KOPT-K1 (cell line): ENCODE data around the gene TDRD3.

Experiments
- H3K27ac ChIP-seq: fragments of 200-600 bp; sonication (generic); 2 replicates; pipeline ENCODE4 v1.5.1; 2016; ENCODE audit warnings: antibody characterized with exemption, mild to moderate bottlenecking, low read depth, low read length; ENCODE audit not compliant: poor library complexity, severe bottlenecking
- H3K36me3 ChIP-seq: fragments of 200-600 bp; sonication (generic); 2 replicates; pipeline ENCODE4 v1.5.1; 2017; ENCODE audit warnings: antibody characterized with exemption, mild to moderate bottlenecking, low read length, moderate library complexity; ENCODE audit not compliant: insufficient read depth
- H3K9me3 ChIP-seq: fragments of 200-600 bp; sonication (generic); 2 replicates; pipeline ENCODE4 v1.5.1; 2017; ENCODE audit warnings: antibody characterized with exemption, low read length, mild to moderate bottlenecking; ENCODE audit not compliant: insufficient read depth, poor library complexity, severe bottlenecking

Gene TDRD3

DNA sequence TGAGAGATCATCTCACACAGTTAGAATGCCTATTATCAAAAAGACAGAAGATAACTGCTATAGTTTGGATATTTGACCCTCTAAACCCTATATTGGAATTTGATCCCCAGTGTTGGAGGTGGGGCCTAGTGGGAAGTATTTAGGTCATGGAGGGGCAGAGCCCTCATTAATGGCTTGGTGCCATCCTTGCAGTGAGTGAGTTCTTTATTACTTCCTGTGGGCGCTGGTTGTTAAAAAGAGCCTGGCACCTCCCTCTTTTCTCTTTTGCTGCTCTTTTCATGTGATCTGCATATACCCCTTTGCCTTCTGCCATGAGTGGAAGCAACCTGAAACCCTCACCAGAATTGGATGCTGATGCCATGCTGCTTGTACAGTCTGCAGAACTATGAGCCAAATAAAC lies 66.8 kb downstream of the TDRD3 start:
- Histone ChIP-seq H3K9me3 (no peaks in the 10 kb centered on the region), H3K36me3 (no peaks in the 10 kb centered on the region; the same call in 1 of the 2 replicates), H3K27ac (no peak overlapping the region)

DNA sequence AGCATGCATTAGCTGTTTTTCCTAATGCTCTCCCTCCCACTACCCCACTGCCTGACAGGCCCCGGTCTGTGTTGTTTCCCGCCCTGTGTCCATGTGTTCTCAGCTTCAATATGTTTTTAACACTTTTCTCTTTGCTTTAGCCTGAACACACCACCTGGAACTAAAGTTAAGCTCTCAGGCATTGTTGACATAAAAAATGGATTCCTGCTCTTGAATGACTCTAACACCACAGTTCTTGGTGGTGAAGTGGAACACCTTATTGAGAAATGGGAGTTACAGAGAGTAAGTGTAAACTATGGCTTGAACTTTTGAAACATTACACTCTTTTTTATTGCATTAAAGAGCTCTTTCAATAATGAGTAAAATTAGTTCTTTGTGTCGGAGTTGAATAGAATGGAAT lies 70.1 kb downstream of the TDRD3 start:
- H3K27ac ChIP-seq, result no peak overlapping the region
- no peaks in the 10 kb centered on the region for H3K36me3 ChIP-seq
- no peaks in the 10 kb centered on the region for H3K9me3 ChIP-seq

DNA sequence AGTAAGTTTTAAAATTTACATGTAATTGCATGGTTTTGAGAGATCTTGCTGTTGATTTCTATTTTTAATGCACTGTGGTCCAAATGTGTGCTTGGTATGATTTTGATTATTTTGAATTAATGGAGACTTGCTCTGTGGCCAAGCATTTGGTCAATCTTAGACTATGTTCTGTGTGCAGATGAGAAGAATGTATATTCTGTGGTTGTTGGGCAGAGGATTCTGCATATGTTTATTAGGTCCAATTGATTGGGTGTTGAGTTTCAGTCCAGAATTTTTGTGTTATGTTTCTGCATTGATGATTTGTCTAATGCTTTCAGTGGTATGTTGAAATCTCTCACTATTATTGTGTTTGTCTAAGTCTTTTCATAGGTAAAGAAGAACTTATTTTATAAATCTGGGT lies 82.3 kb downstream of the TDRD3 start:
- peaks cover 8% of the 10 kb centered on the region for H3K9me3 ChIP-seq
- no peak overlapping the region for H3K27ac ChIP-seq
- no peaks in the 10 kb centered on the region for H3K36me3 ChIP-seq

DNA sequence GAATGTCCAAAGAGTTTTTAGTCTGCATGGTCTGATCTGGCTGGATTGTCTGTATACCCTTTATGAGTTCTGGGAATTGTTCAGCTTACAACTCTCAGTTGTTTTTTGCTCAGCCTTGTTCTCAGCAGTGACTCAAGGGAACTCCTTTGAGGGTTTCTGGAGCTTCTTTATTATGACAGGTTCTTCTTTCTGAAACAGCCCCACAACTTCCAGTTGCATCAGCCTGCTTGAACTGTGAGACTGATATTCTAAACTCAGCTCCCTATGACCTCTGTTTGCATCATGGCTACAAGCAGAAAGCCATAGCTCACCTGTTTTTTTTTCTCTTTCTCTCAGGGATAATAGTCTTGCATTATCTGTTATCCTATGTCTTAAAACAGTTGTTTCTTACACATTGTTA lies 85.0 kb downstream of the TDRD3 start:
- H3K27ac ChIP-seq, result no peak overlapping the region

DNA sequence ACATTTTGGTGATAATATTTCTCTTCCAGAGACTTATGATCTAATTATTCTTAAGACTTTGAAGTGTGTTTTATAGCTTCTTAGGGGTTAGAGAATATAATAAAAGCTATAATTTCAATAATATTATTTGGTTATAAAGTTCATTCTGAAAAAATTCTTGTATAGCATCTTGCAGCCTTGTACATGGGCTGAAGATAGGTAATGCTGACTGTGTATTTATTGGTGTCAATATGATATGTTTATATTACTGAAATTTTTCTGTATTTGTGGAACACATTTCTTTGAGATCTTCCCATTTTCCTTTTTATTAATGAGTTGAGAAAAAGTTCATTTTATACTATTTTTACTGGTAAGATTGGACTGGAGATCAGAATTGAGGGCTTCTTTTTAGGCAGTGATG lies 87.8 kb downstream of the TDRD3 start:
- Histone ChIP-seq H3K9me3 (peaks cover 16% of the 10 kb centered on the region), H3K36me3 (peaks cover 17% of the 10 kb centered on the region; the same call in 1 of the 2 replicates), H3K27ac (no peak overlapping the region)

More for the DNA sequence above, 85.0 kb downstream of the TDRD3 start:
- Histone ChIP-seq H3K9me3 (peaks cover 8% of the 10 kb centered on the region), H3K36me3 (0 out of 2 replicates have a peak, but pooled peaks cover 6% of the 10 kb centered on the region)

DNA sequence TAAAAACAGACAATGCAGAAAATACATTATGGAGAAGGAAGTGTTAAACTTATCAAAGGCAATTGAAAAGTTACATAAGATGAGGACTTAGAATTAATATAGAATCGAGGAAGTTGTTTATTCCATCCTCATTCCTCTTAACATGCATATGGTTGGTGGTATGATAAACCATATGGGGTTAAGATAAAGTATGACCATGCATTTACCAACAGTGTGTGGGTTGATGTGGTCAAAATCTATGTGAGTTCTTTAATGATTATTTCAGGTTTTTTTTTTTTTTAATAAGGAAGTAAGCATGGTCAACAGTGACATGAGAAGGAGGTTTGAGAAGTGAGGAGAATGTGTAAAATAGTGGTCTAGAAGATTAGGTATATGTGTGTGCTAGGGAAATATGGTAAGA lies 94.5 kb downstream of the TDRD3 start:
- peaks cover 18% of the 10 kb centered on the region; the same call in 1 of the 2 replicates for H3K36me3 ChIP-seq
- H3K27ac ChIP-seq, result no peak overlapping the region
- H3K9me3 ChIP-seq, result peaks cover 14% of the 10 kb centered on the region

DNA sequence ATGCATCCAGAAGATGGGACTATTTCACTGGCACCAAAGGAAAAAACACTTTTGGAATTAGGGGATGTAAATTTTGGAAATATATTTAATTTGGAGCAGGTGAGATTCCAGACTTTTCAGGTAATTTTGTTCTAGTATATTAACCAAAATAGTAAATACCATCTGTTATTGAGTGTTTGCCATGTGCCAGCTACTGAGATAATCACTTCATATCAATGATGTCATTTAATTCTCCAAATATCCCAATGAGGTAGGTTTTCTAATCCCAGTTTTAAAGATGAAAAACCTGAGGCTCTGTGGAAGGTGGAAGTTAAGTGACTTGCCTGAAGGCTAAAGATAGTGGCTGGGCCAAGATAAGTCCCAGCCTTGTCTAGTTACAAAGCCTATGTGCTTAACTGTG lies 95.2 kb downstream of the TDRD3 start:
- H3K36me3 ChIP-seq, result peaks cover 18% of the 10 kb centered on the region; the same call in 1 of the 2 replicates
- no peak overlapping the region for H3K27ac ChIP-seq
- peaks cover 19% of the 10 kb centered on the region for H3K9me3 ChIP-seq

DNA sequence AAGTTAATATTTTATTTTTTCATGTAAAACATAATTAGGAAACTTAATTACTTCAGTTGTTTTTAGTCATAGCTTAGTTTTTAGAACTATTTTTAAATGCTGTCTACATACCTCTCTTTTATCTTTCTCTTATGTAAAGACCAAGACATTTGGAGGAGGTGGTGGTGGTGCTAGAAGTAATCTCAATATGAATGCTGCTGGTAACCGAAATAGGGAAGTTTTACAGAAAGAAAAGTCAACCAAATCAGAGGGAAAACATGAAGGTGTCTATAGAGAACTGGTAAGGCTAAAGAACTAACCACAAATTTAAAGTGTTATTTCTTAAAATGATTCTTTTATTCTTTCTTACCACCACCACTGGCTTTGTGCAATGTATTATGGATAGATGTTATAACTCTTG lies 97.3 kb downstream of the TDRD3 start:
- H3K27ac ChIP-seq, result no peak overlapping the region
- peaks cover 11% of the 10 kb centered on the region for H3K9me3 ChIP-seq
- peaks cover 12% of the 10 kb centered on the region; the same call in 1 of the 2 replicates for H3K36me3 ChIP-seq

DNA sequence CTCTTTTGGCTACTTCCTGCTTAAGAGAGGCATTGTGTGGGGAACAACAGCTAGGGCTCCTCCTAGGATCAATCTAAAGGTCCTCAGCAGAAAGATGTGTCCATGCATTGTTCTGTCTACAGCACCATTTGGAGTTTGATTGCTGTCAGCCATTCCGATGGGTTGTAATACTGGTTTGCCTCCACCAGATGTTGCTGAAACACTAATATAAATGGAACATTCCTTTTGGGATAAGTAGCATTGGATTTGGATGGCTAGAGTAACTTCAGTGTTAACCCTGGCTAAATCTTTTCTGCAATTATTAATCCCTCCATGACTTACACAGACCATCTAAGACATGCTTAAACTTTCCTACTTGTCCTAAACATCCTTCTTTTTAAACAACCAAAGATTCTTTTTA lies 104.2 kb downstream of the TDRD3 start:
- Histone ChIP-seq H3K36me3 (peaks cover 39% of the 10 kb centered on the region; the same call in 1 of the 2 replicates), H3K27ac (no peak overlapping the region), H3K9me3 (peaks cover 60% of the 10 kb centered on the region)

DNA sequence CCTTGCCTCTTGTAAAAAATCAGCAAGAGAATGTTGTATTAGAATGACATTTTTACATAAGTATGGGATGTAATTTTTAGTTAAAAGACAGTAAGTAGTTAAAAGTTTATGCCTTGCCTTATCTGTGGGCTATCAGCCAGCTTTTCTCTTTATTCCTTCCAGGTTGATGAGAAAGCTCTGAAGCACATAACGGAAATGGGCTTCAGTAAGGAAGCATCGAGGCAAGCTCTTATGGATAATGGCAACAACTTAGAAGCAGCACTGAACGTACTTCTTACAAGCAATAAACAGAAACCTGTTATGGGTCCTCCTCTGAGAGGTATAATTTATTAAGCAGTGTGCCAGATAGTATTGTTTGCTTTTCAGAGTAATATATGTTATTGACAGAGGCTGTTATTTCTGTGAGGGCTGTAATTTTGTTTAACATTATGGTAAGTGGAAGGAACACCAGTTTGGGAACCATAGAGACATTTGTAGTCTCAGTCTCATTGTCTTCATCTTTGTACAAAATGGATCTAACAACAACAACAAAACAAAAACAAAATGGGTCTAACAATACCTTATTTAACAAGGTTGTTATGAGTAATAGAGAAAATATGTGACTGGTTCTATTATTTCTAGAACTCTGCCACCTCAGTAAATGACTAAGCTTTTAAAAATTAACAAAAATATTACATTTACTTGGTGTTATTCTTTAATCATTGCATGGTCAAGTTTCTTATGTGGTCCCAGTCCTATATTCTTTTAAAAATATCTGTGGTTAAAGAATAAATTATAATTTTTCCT lies 112.8 kb downstream of the TDRD3 start:
- peaks cover 21% of the 10 kb centered on the region for H3K9me3 ChIP-seq
- no peak overlapping the region for H3K27ac ChIP-seq
- peaks cover 36% of the 10 kb centered on the region for H3K36me3 ChIP-seq

DNA sequence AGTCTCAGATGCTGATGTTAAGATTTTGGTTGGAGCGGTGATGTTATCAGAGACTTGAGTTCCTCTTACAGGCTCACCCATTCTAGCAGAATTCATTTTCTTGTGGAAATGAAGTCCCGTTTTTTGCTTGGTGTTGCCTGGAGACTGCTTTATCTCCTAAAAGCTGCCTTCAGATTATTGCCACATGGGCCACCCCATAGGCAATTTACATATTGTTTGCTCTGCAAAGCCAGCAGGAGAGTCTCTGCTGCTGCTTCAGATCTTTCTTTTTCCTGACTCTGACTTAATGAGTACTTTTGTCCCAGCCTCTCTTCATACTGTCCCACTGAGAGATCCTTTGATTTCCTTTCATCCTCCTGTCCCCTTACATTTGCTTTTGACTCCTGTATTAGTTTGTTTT lies 114.6 kb downstream of the TDRD3 start:
- H3K36me3 ChIP-seq, result peaks cover 27% of the 10 kb centered on the region
- H3K9me3 ChIP-seq, result peaks cover 17% of the 10 kb centered on the region
- H3K27ac ChIP-seq, result no peak overlapping the region

DNA sequence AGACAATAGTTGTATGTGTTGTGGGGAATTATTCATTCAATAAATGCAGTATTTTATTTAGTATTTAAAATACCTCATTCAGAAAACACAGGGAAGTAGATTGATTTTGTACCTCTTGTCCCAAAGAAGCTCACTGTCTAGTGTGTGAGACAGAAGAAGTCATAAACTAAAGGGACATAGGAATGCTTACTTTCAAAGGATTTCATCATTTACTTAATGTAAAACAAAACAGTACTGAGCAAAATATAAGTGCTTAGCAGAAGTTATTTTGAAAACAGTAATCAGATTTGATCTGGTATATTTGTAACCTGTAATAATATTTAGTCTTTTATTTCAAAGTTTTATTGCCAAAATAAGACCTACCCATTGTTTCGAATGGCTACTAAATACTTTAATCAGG lies 117.9 kb downstream of the TDRD3 start:
- Histone ChIP-seq H3K9me3 (peaks cover 17% of the 10 kb centered on the region), H3K27ac (no peak overlapping the region), H3K36me3 (peaks cover 23% of the 10 kb centered on the region)

DNA sequence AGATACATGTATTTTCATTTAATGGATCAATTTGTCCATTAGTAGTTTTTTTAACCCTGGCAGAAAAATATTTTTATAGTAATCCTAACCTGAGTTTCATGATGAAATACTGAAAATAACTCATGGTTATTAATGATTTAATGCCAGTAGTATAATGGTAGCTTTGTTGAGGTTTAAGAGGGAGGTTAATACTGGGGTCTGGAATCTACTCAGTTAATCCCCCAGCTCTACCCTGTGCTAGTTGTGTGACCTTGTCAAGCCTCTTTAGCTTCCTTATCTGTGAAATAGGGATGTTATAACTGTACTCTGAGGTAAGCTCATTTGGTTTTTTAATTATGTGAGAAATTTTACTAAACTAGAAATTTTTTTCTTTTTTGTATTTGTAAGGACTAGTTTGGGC lies 122.5 kb downstream of the TDRD3 start:
- H3K27ac ChIP-seq, result no peak overlapping the region
- no peaks in the 10 kb centered on the region for H3K36me3 ChIP-seq
- H3K9me3 ChIP-seq, result no peaks in the 10 kb centered on the region

DNA sequence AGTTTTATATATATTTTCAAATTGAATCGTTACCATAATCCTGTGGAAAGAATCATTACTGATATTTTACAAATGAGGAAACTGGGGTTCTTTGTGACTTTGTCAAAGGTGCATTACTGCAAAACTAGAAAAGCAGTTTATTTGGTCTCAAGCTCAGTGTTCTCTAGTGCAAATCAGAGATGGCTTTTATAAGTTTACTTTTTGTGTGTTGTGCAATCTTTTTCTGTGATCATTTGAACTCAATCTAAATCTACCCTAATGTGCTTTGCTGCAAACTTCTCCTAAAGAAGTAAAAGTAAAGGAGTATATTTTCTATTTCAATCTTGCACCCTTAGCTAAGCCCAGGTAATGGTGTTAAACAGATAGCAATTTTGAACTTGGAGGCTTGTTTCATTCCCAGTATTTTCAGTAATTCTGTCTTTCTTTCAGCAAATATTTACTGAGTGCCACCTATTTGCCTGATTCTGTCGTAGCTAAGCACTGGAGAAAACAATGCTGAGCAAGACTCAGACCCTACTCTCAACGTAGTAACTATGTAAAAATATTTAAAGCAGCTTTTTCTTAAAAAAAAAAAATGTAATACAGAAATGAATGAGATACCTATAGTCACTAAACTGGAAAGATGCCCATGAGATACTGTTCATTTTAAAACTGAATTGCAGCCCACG lies 124.0 kb downstream of the TDRD3 start:
- Histone ChIP-seq H3K9me3 (no peaks in the 10 kb centered on the region), H3K27ac (no peak overlapping the region), H3K36me3 (no peaks in the 10 kb centered on the region)

DNA sequence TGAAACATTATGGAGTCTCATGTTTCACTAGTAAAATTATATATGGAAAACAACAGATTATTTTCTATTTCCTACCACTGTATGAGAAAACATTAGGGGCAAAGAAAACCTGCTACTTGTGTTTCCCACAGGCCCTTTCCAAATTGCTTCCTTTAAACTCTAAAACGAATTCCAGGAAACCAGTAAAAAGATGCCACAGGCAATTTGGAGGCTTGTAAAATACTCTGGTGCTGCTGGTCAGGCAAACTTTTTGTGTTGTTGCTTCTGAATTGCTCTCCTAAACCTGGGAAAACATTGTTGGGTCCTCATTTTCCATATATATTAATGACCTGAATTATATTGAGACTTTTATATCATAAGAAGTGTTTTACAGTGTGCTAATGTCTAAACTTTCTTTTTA lies 141.5 kb downstream of the TDRD3 start:
- no peaks in the 10 kb centered on the region for H3K36me3 ChIP-seq
- H3K27ac ChIP-seq, result no peak overlapping the region
- H3K9me3 ChIP-seq, result no peaks in the 10 kb centered on the region

DNA sequence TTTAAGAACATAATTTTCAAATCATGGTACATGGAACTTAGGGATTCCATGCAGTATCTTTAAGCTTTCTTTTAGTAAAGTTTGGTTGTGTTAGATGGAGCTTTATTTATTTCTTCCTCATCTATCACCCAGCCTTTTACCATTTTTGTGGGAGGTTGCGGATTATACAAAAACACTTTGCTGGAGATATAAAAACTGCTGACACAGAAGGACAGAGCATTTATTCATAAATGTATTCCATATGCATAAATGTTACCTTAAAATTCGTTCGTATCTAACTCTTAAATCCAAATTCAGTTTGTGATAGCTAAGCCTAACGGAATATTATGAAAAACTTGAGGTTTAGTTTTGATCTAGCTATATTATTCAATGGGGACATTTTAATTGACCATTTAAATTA lies 143.3 kb downstream of the TDRD3 start:
- Histone ChIP-seq H3K27ac (no peak overlapping the region), H3K36me3 (no peaks in the 10 kb centered on the region), H3K9me3 (no peaks in the 10 kb centered on the region)
